Caki2 (cell line): ENCODE results near the gene GRIFIN. TPM values are rescaled to one million over a fixed set of nuclear protein-coding genes. Genes with fewer than 3 reads are reported as not detected.
"Not testable (repeated sequence)": the region's sequence is repeated elsewhere in the genome, so short reads cannot be mapped to it uniquely, and the experiment has no call there.

Experiments
- DNase-seq: peaks from one replicate; pipeline ENCODE4 v3.0.0-alpha.2; 2015; ENCODE audit warnings: low read depth
- in situ Hi-C: cut with HindIII; loops from 2 replicates; pipeline ENCODE4 v1.10.0; 2016; ENCODE audit warnings: low sequenced_read_pairs, low pct_unique_long_range_greater_than_20kb, mixed read lengths
- total RNA-seq: library from RNA; depleted of rRNA; stranded (reverse); fragments of >200 nt; shearing (Covaris generic); gene quantifications from 2 replicates; pipeline ENCODE4 v1.2.3, GENCODE V29; 2014; ENCODE audit warnings: low replicate concordance

GRIFIN gene
- total RNA-seq, 1 experiment from 2014 or later = not detected

GRCh38 chr7:2471022-2471329, 5.2 kb downstream of the GRIFIN start:
- no peak for DNase-seq
- in situ Hi-C loops = no loop called here

- in situ Hi-C loops = no loop called here
Measured at GRCh38 chr7:2470204-2471021, 5.8 kb downstream of the GRIFIN start.

GRCh38 chr7:2469460-2470203, 6.6 kb downstream of the GRIFIN start:
- in situ Hi-C loops = not testable (repeated sequence)

More at GRCh38 chr7:2470204-2471021, 5.8 kb downstream of the GRIFIN start:
- DNase-seq = no peak

GRCh38 chr7:2468227-2468626, 8.0 kb downstream of the GRIFIN start:
- in situ Hi-C loops = no loop called here
- no peak for DNase-seq

More at GRCh38 chr7:2469460-2470203, 6.6 kb downstream of the GRIFIN start:
- DNase-seq = not testable (repeated sequence)

- in situ Hi-C loops = no loop called here
Measured at GRCh38 chr7:2466675-2467074, 9.5 kb downstream of the GRIFIN start.

GRCh38 chr7:2465928-2466327, 10.3 kb downstream of the GRIFIN start:
- DNase-seq = no peak
- in situ Hi-C loops = no loop called here

More at GRCh38 chr7:2466675-2467074, 9.5 kb downstream of the GRIFIN start:
- no peak for DNase-seq

- in situ Hi-C loops = no loop called here
- DNase-seq = no peak
Measured at GRCh38 chr7:2462731-2463130, 13.5 kb downstream of the GRIFIN start.

- in situ Hi-C loops = no loop called here
- DNase-seq = no peak
Measured at GRCh38 chr7:2461268-2462026, 14.8 kb downstream of the GRIFIN start.

- in situ Hi-C loops = no loop called here
Measured at GRCh38 chr7:2460641-2461040, 15.6 kb downstream of the GRIFIN start.

GRCh38 chr7:2460188-2460587, 16.0 kb downstream of the GRIFIN start:
- DNase-seq = no peak
- in situ Hi-C loops = no loop called here

More at GRCh38 chr7:2460641-2461040, 15.6 kb downstream of the GRIFIN start:
- no peak for DNase-seq

GRCh38 chr7:2459674-2460073, 16.5 kb downstream of the GRIFIN start:
- no peak for DNase-seq
- in situ Hi-C loops = no loop called here

- in situ Hi-C loops = not testable (repeated sequence)
Measured at GRCh38 chr7:2453849-2454248, 22.3 kb downstream of the GRIFIN start.

GRCh38 chr7:2452643-2453270, 23.4 kb downstream of the GRIFIN start:
- no peak for DNase-seq
- in situ Hi-C loops = no loop called here

More at GRCh38 chr7:2453849-2454248, 22.3 kb downstream of the GRIFIN start:
- DNase-seq = not testable (repeated sequence)

GRCh38 chr7:2452074-2452507, 24.1 kb downstream of the GRIFIN start:
- peak; percentile 16 for DNase-seq
- in situ Hi-C loops = no loop called here

GRCh38 chr7:2451171-2452073, 24.8 kb downstream of the GRIFIN start:
- in situ Hi-C loops = no loop called here
- peak; percentile 64 for DNase-seq

- DNase-seq = no peak
- in situ Hi-C loops = no loop called here
Measured at GRCh38 chr7:2450198-2451107, 25.7 kb downstream of the GRIFIN start.
